ENCODE data around the gene KCNS1. TPM values are rescaled to one million over a fixed set of nuclear protein-coding genes. Genes with fewer than 3 reads are reported as not detected.

Gene KCNS1
- polyA plus RNA-seq, 1 donor (not counting 4 experiments of a cell fraction or from before 2014, with no cell fraction given): 1.5 TPM

GRCh38 chr20:45103072-45103471 lies 2.1 kb upstream of the KCNS1 start:
- Histone ChIP-seq H3K4me3 (ENCODE audit: control insufficient read depth in 2 of 3, extremely low read depth in 1 of 3, insufficient read depth in 2 of 3, low read depth in 1 of 3, low read length in 3 of 3) (no peak overlapping the region), H3K79me2 (ENCODE audit: control insufficient read depth, insufficient read depth, low read length) (no peaks in the 10 kb centered on the region), H4K20me1 (ENCODE audit: control insufficient read depth, extremely low read depth, insufficient read depth, low read length) (no peaks in the 10 kb centered on the region), H3K27ac (ENCODE audit: control insufficient read depth, insufficient read depth, low read length) (no peak overlapping the region), H3K9me1 (ENCODE audit: control insufficient read depth, extremely low read depth, insufficient read depth, low read length) (no peaks in the 10 kb centered on the region), H3K9me3 (ENCODE audit: control insufficient read depth, low read depth, low read length) (no peaks in the 10 kb centered on the region), H3K4me2 (ENCODE audit: control insufficient read depth, extremely low read depth, insufficient read depth, low read depth, low read length) (no peak overlapping the region), H2AFZ (ENCODE audit: control insufficient read depth, low read length) (no peak overlapping the region), H3K27me3 (ENCODE audit: control insufficient read depth, extremely low read depth, insufficient read depth, low read length) (no peaks in the 10 kb centered on the region), H3K9ac (ENCODE audit: control insufficient read depth, extremely low read depth, insufficient read depth, low read length) (no peak overlapping the region), H3K4me1 (ENCODE audit: control insufficient read depth, extremely low read depth, insufficient read depth, low read length) (peaks cover 29% of the 10 kb centered on the region), H3K36me3 (ENCODE audit: control insufficient read depth in 2 of 2, extremely low read depth in 1 of 2, insufficient read depth in 2 of 2, low read length in 2 of 2) (no peaks in the 10 kb centered on the region)
- dilution Hi-C loops (cut with MboI; ENCODE audit: extremely low pct_ligation_motif_present, low sequenced_read_pairs): no loop called here
- DNase-seq (ENCODE audit: low read depth, low spot score): no peak
- FAIRE-seq: no peak
- TF ChIP-seq EZH2 (IDR thresholded peaks at IDR 0.05; ENCODE audit: low read length) (no peak), CTCF (optimal IDR thresholded peaks at IDR 0.05 in 1 of 3, IDR thresholded peaks at IDR 0.05 in 1 of 3, conservative IDR thresholded peaks at IDR 0.05 in 1 of 3; ENCODE audit: extremely low read depth in 1 of 3, insufficient read depth in 2 of 3, low read length in 3 of 3) (no peak)

DNA sequence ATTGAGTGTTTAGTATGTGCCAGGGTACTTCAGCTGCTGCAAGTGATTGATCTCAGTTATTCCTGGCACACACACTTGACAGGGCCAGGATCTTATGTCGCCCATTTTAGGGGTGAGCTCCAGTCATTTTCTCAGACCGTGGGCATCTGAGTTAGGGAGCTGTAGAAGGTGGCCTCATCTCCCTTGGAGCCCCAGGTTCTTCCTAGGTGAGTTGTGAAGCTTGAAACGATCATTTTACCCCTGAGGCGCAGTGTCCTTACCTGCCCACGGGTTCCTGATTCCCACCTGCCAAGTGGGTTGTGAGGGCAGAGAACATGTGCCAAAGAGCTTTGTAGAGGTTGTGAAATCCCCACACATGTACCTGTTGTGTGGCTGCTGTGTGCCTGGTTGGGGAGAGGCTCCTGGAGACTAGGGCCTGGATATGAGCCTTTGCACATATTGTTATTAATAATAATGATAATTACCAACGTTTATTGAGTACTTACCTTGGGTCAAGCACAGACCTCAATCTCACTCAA lies 465 bp upstream of the KCNS1 start:
- peak overlapping the region in 2 of 3 experiments; percentile 30 to 43 for H3K4me3 ChIP-seq (ENCODE audit: control insufficient read depth in 2 of 3, extremely low read depth in 1 of 3, insufficient read depth in 2 of 3, low read depth in 1 of 3, low read length in 3 of 3)
- H3K27me3 ChIP-seq (ENCODE audit: control insufficient read depth, extremely low read depth, insufficient read depth, low read length): no peaks in the 10 kb centered on the region

More for the DNA sequence above, 465 bp upstream of the KCNS1 start:
- Histone ChIP-seq H2AFZ (ENCODE audit: control insufficient read depth, low read length) (peak overlapping the region; percentile 92), H3K4me2 (ENCODE audit: control insufficient read depth, extremely low read depth, insufficient read depth, low read depth, low read length) (peak overlapping the region; percentile 76), H3K9me3 (ENCODE audit: control insufficient read depth, low read depth, low read length) (no peaks in the 10 kb centered on the region), H3K79me2 (ENCODE audit: control insufficient read depth, insufficient read depth, low read length) (no peaks in the 10 kb centered on the region), H3K4me1 (ENCODE audit: control insufficient read depth, extremely low read depth, insufficient read depth, low read length) (peaks cover 29% of the 10 kb centered on the region), H4K20me1 (ENCODE audit: control insufficient read depth, extremely low read depth, insufficient read depth, low read length) (no peaks in the 10 kb centered on the region), H3K9ac (ENCODE audit: control insufficient read depth, extremely low read depth, insufficient read depth, low read length) (peak overlapping the region; percentile 64), H3K9me1 (ENCODE audit: control insufficient read depth, extremely low read depth, insufficient read depth, low read length) (no peaks in the 10 kb centered on the region), H3K36me3 (ENCODE audit: control insufficient read depth in 2 of 2, extremely low read depth in 1 of 2, insufficient read depth in 2 of 2, low read length in 2 of 2) (no peaks in the 10 kb centered on the region), H3K27ac (ENCODE audit: control insufficient read depth, insufficient read depth, low read length) (no peak overlapping the region)
- FAIRE-seq (no peak), DNase-seq (ENCODE audit: low read depth, low spot score) (no peak)
- no peak for TF ChIP-seq CTCF (optimal IDR thresholded peaks at IDR 0.05 in 1 of 3, IDR thresholded peaks at IDR 0.05 in 1 of 3, conservative IDR thresholded peaks at IDR 0.05 in 1 of 3; ENCODE audit: extremely low read depth in 1 of 3, insufficient read depth in 2 of 3, low read length in 3 of 3)
- no peak for TF ChIP-seq EZH2 (IDR thresholded peaks at IDR 0.05; ENCODE audit: low read length)
- dilution Hi-C loops (cut with MboI; ENCODE audit: extremely low pct_ligation_motif_present, low sequenced_read_pairs): no loop called here
